ENCODE measurements around the gene SLC4A1AP. TPM values are rescaled to one million over a fixed set of nuclear protein-coding genes. Genes with fewer than 3 reads are reported as not detected.

Gene SLC4A1AP
- polyA plus RNA-seq, 5 donors, result 28.8 to 37.0 (median 34.3) TPM

- no peak for DNase-seq
Measured at GRCh38 chr2:27717070-27717795, 53.5 kb downstream of the SLC4A1AP start.

DNA sequence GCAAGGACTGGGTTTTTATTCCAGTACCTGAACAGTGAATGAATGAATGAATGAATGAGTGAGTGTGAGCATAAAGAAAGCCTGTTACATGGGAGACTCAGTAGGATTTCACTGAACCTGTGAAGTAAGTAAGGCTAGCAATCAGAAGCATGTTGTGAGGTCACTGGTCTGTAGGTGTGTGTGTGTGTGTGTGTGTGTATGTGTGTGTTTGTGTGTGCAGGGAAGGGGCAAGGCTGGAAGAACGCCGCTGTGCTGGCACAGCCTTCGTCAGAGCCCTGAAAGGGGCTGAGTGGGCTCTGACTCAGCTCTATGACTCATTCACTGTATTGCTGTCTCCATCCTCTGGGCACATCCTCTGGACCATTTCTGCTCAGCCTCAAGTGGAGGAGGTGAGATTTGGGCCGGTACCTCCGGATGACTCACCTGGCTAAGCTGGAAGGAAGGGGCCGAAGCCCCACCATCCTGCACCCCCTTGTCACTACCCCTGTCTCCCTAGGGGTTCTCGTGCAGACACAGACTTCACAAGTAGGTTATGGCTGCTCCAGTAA lies 56.4 kb downstream of the SLC4A1AP start:
- DNase-seq, result no peak

GRCh38 chr2:27721335-27721734 lies 57.6 kb downstream of the SLC4A1AP start:
- DNase-seq, result no peak

- DNase-seq, result no peak
Measured at GRCh38 chr2:27721884-27722485, 58.3 kb downstream of the SLC4A1AP start.

DNA sequence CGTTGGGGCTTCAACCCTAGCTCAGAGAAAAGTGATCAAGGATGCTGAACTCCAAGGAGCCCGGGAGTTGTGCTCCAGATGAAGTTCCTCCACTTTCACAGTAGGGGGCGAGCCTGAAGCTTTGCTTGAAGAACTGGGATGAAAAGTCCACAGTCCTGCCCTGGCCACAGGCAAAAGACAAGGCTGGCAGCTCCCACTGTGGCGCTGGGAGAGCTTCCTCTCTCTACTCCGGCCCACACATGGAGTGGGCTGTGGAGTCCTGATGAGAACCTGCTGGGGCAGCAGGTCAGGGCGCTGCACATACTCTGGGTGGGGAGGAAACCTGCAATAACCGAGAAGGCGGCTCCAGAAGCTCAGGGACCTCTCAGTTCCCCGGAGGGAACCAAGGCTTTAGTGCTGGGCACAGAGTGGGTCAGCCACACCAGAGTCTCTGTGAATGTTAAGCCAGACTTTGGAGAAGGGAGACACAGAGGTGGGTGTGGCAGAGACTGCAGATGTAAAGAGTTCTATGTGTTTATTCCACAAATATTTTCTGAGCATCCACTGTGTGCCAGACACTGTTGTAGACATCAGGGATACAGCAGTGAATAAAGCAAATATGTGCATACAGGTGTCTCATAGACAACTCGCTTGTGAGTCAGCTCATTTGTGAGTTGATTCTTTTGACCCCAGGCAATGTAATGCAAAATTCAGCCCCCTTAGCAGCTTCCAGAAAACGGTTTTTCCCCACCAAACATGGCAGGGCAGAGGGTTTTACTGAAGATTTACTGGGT lies 59.9 kb downstream of the SLC4A1AP start:
- peak in 1 of 2 donors; percentile 55 for DNase-seq

DNA sequence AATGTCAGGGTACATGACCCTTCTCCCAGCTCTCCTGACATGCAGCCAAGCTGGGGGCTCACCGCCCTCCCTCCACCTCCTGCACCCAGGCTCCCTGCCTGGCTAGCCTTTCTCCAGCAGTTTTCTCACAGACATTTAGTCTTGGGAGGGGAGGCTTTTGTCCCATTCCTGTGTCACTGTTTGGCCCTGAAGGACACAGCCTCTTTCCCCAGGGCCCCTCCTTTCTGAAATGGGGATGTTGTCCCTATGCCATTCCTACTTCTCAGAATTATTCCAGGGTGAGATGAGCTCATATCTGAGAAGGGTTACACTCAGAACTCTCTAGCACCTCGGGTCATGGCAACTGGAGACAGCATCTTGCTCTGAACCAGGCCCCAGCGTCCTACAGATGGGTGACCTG lies 60.5 kb downstream of the SLC4A1AP start:
- no peak for DNase-seq

DNA sequence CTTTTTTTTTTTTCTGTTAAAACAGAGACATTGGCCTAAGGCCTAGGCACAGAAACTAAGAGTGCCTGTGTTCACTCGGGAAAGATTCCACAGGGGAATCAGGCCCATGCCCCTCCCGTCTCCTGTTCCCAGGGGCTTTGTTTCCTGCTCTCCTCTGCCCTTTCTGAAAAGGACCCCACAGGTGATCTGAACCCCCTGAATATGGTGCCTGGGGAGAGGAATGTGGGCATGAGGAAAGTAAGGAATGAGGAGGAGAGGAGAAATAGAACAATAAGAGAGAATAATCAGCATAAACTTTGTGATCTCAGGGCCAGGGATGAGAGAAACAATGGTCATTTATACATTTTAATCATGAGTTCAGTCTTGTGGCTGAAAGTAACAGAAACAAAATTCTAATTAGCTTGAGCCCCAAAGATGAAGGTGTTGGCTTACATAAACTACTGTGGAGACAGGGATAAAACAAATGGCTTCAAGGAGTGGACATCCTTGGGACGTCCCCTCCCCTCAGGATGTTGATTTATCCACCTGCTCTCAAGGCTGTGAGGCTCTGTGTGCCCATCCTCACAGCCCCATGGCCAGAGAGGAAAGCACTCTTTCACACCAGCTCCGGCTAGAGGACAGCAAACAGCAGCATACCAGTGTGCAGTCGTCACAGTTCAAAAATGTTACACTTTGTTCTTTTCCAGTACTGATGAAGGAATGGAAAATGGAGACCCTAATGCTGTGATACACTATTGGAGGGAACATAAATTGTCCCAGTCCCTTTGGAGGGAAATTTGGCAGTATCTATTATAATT lies 61.4 kb downstream of the SLC4A1AP start:
- no peak for DNase-seq

DNA sequence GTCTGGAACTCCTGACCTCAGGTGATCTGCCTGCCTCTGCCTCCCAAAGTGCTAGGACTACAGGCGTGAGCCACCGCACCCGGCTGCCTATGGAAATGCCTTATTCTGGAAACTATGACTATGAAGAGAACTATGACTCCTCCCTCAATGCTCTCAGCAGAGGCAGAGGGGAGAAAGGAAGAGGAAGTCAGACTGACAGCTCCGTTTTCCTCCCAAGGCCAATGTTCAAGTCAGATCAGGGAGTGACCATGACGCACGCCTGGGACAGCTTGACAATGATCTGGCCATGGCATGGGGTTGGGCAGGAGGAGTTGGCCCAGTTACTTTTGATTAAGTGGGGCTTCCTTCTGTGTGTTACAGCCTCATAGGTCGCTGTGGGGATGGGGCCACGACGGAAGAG lies 63.6 kb downstream of the SLC4A1AP start:
- DNase-seq, result no peak

DNA sequence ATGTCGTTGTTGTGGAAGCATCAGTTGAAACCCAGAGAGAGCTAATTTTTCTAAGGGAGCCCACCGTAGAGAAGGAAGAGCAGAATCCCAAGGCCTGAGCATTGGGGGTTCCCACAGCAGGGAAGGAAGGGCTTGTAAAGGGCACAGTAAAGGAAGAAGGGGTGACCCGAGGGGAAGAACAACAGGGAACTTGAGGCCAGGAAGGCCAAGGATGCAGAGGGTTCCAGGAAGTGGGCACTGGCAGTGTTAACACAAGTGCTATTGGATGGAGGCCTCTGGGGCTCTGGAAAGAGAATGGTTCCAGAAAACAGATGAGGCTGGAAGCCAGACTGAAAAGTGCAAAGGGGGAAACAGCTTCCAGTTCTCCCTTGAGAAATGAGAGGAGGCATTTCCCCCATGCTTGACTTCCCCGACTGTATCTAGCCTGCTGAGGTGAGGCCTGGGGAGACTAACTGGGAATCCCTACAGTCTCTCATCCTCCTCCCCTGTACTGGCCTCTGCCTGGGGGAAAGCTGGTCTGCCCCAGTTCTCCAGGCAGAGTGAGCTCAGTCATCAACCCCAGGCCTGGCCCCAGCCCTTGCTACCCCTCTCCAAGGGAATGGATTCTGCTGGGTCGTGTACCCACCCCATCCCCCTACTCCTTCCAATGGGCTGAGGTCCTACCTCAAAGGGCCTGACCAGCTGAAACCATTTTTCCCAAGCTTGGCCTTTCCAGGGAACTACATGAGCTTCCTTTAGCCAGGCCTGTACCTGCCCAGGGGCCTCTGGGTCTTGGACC lies 64.6 kb downstream of the SLC4A1AP start:
- DNase-seq, result no peak

DNA sequence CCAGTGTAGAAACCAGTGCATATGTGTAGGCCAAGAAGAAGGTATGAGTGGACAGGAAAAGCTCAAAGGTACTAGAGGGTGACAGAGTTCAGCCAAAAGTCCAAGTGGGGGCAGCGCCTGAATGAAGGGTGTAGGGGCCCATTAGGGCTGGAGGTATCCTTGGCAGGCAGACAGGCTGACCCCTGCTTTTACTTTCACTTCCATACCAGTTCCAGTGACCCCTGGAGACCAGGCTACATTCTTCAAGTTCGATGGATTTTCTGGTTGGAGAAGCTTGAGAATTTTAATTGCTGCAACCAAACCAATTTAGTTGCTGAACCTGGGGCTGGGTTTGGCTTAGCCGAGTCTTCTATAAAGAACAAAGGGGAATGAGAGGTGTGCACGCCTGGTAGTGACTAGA lies 65.5 kb downstream of the SLC4A1AP start:
- DNase-seq, result no peak

DNA sequence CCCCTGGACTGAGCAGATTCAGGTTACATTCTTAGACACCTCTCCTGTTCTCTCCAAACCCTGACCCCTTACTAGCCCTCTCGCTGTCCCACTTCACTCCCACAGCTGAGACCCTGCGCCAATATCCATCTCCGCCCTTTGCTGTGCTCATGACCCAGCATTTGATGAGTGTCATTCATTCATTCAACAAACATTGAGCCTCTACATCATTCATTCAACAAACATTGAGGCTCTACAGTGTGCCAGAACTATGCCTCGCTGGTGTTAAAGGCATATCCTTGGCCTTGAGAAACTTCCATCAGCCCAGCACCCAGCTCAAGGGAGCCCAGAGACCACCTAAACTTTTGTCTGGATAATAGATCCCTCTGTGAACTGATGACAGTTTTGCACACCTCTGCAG lies 65.9 kb downstream of the SLC4A1AP start:
- DNase-seq, result no peak

GRCh38 chr2:27730261-27730662 lies 66.6 kb downstream of the SLC4A1AP start:
- DNase-seq, result no peak

- no peak for DNase-seq
Measured at GRCh38 chr2:27730980-27731691, 67.4 kb downstream of the SLC4A1AP start.

DNA sequence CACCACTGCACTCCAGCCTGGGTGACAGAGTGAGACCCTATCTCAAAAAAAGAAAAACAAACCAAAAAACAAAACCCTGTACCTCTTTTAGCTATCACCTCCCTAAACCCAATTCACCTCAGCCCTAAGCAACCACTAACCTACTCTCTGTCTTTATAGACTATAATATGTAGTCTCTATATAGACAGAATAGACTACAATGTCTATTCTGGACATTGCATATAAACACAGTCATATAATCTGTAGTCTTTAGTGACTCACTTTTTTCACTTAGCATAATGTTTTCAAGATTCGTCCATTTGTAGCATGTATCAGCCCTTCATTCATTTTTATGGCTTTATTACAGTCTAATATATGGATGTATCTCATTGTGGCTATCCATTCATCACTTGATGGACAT lies 70.6 kb downstream of the SLC4A1AP start:
- no peak for DNase-seq

- peak; percentile 68 to 72 for DNase-seq
Measured at GRCh38 chr2:27735263-27735904, 71.7 kb downstream of the SLC4A1AP start.

DNA sequence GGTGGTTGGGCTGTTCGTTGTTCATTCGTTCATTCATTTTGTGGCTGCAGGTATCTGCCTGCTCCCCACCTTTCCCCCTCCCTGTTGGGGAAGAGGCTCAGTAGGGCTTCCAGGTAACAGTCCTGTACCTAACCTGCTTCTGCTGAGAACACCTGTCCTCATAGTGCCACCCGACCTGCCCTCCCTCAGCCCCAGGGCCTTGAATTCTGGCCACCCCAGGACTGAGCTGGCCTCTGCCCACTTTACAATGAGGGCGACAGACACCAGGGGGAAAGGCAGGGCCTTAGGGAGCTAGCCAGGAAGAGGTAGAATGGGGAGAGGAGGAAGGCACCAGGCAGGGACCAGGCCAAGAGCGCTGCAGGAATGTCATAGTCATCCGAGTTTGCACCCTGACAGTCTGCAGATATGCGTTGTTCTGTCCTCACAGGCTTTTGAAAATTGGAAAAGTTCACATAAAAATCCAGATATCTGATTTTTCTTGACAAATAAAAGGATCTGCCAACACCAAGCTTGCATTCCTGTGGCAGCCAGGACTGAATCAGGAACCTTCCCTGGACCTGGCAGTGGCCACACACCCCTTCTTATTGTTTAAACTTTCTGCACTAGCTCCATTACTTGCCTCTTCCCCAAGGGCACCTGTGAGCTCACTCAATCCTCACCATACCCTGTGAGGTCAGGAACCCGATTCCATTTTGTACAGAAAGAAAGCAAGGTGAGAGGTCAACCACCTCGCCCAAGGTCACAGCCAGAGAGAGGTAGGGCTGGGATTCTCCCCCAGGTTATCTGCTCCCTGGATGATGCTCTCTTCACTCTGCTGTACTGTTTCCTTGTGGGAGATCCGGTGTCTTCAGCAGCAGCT lies 72.6 kb downstream of the SLC4A1AP start:
- no peak for DNase-seq

DNA sequence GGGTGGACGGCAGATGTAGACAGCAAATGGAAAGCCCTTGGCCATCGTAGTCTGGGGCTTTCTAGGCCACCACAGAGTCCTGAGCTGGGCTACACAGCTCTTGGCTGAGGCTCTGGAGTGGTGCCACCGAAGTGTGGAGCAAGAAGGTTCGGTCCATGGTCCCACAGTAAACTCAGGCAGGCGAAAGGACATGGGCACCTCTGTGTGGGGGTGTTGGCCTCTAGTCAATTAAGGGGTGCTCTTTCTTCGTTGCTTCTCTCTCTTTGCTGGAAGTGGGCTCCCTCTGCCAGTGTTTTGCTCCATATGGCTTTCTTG lies 73.2 kb downstream of the SLC4A1AP start:
- DNase-seq, result no peak

DNA sequence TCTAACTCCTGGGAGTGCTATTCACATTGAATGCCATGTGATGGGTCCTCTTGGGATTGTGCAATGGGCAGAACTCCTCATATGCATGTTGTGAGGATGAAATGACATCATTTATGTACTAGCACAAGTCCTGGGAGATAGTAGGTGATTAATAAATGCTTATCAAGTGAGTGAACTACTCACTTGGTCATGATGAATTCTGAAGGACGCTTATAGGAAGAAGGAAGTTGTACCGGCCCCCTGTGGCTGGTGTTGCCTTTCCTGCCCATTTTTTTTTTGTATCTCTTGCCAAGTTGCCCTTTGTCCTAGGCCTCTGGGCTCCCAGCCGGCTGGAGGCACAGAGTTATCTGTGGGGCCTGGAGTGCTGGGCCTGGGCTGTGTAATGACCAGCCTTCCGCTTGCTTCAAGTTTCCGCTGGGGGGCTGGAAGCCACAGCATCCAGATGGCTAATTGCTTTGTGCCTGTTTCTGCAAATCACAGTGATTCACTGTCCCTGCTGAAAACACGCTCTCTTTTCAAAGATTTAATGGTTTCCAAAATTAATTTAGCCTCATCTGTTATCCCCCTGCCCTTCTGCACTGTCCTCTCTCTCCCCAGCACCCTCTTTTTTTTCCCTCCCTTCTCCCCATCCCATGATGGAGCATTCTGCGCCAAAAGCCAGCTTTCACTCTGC lies 74.1 kb downstream of the SLC4A1AP start:
- DNase-seq, result no peak
